Measurements from ENCODE around the gene ADRA2C. TPM values are rescaled to one million over a fixed set of nuclear protein-coding genes. Genes with fewer than 3 reads are reported as not detected.

Gene ADRA2C
- total and polyA plus RNA-seq, 9 of the 15 experiments (the other 6 are each of a cell fraction or from before 2014, with no cell fraction given) = 0.06 to 0.58 (median 0.14) TPM; not detected in 2

- H3K36me3 ChIP-seq (ENCODE audit: control insufficient read depth, insufficient read depth, low read length) = no peaks in the 10 kb centered on the region
- no peak overlapping the region for H3K4me2 ChIP-seq (ENCODE audit: insufficient read depth, low read length)
- H2AFZ ChIP-seq (ENCODE audit: low read depth, low read length) = no peak overlapping the region
- FAIRE-seq = no peak
- H3K9ac ChIP-seq (ENCODE audit: insufficient read depth in 1 of 2, low read depth in 2 of 2, low read length in 2 of 2) = no peak overlapping the region
- H3K4me3 ChIP-seq = no peak overlapping the region
- H3K27me3 ChIP-seq (ENCODE audit: control insufficient read depth in 2 of 2, insufficient read depth in 2 of 2, low read length in 2 of 2) = peaks cover 2 to 44% of the 10 kb centered on the region in 2 experiments; a peak in 4 of 5 replicates
- no peaks in the 10 kb centered on the region for H3K9me3 ChIP-seq (replicated peaks; ENCODE audit: control insufficient read depth, insufficient read depth, low read depth, low read length)
- H3K4me1 ChIP-seq (replicated peaks in 1 of 2; ENCODE audit: control insufficient read depth in 2 of 2, insufficient read depth in 2 of 2, low read length in 2 of 2) = peaks cover 0 to 4% of the 10 kb centered on the region in 2 experiments; a peak in 2 of 5 replicates
- no peaks in the 10 kb centered on the region for H3K79me2 ChIP-seq (ENCODE audit: control insufficient read depth, insufficient read depth, low read length)
- no peak for ATAC-seq
- POLR2A ChIA-PET = no interaction called here
- no peaks in the 10 kb centered on the region for H3K9me1 ChIP-seq (ENCODE audit: control insufficient read depth, insufficient read depth, low read length)
- in situ Hi-C loops (cut with MboI) (no loop called here), intact Hi-C loops (cut with micrococcal nuclease) (no loop called here)
- DNase-seq (ENCODE audit: extremely low read depth in 1 of 4, low spot score in 3 of 4) = no peak
- WGBS (ENCODE audit: insufficient coverage, low coverage, missing lambda C conversion rate) = 1% methylated on average over 14 of the region's 14 CpGs
- no peaks in the 10 kb centered on the region for H4K20me1 ChIP-seq (replicated peaks; ENCODE audit: control insufficient read depth, insufficient read depth, low read length)
- H3K27ac ChIP-seq (ENCODE audit: extremely low read depth, low read depth, low read length) = no peak overlapping the region
- CTCF ChIA-PET (ENCODE audit: low intra/inter-chr PET ratio) = no interaction called here
- BruUV-seq (replicated peaks) = no TSS peak
- TF ChIP-seq, protein P1, sequence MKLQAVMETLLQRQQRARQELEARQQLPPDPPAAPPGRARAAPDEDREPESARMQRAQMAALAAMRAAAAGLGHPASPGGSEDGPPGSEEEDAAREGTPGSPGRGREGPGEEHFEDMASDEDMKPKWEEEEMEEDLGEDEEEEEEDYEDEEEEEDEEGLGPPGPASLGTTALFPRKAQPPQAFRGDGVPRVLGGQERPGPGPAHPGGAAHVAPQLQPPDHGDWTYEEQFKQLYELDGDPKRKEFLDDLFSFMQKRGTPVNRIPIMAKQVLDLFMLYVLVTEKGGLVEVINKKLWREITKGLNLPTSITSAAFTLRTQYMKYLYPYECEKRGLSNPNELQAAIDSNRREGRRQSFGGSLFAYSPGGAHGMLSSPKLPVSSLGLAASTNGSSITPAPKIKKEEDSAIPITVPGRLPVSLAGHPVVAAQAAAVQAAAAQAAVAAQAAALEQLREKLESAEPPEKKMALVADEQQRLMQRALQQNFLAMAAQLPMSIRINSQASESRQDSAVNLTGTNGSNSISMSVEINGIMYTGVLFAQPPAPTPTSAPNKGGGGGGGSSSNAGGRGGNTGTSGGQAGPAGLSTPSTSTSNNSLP (IDR thresholded peaks at IDR 0.05; ENCODE audit: borderline replicate concordance, low read depth, low read length) = no peak
- TF ChIP-seq TBP (optimal IDR thresholded peaks at IDR 0.05; ENCODE audit: low read depth, low read length) (no peak), HIVEP1 (CRISPR knock-in tag; IDR thresholded peaks at IDR 0.05) (no peak), ZNF165 (CRISPR knock-in tag; IDR thresholded peaks at IDR 0.05; ENCODE audit: borderline replicate concordance) (no peak), ERF (CRISPR knock-in tag; IDR thresholded peaks at IDR 0.05) (no peak), RERE (CRISPR knock-in tag; IDR thresholded peaks at IDR 0.05; ENCODE audit: borderline replicate concordance) (no peak), SRF (CRISPR knock-in tag; IDR thresholded peaks at IDR 0.05) (no peak), PPARD (CRISPR knock-in tag; IDR thresholded peaks at IDR 0.05) (no peak), MTA2 (IDR thresholded peaks at IDR 0.05; ENCODE audit: low read depth) (no peak), ETV5 (CRISPR knock-in tag; IDR thresholded peaks at IDR 0.05; ENCODE audit: low read depth) (no peak)
- TF ChIP-seq, protein P2, sequence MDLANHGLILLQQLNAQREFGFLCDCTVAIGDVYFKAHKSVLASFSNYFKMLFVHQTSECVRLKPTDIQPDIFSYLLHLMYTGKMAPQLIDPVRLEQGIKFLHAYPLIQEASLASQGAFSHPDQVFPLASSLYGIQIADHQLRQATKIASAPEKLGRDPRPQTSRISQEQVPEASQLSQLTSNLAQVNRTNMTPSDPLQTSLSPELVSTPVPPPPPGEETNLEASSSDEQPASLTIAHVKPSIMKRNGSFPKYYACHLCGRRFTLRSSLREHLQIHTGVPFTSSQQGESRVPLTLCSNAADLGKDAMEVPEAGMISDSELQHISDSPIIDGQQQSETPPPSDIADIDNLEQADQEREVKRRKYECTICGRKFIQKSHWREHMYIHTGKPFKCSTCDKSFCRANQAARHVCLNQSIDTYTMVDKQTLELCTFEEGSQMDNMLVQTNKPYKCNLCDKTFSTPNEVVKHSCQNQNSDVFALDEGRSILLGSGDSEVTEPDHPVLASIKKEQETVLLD (IDR thresholded peaks at IDR 0.05) = no peak
- TF ChIP-seq, protein P3, sequence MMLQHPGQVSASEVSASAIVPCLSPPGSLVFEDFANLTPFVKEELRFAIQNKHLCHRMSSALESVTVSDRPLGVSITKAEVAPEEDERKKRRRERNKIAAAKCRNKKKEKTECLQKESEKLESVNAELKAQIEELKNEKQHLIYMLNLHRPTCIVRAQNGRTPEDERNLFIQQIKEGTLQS (IDR thresholded peaks at IDR 0.05) = no peak
- TF ChIP-seq, protein P3 (CRISPR knock-in tag; conservative IDR thresholded peaks at IDR 0.05) = no peak
Measured at GRCh38 chr4:3807822-3808496, 41.8 kb downstream of the ADRA2C start.

Data from K562 (cell line).